NOMO-1 (cell line): ENCODE measurements around the gene NGEF.
"Not testable (repeated sequence)": the region's sequence is repeated elsewhere in the genome, so short reads cannot be mapped to it uniquely, and the experiment has no call there.

Source experiments
- DNase-seq, 2 experiments: peaks; one replicate each; lab custom pipeline; 2025; ENCODE audit not compliant: unreplicated experiment in 2 of 2; lab: John Stamatoyannopoulos, UW

The NGEF gene

DNA sequence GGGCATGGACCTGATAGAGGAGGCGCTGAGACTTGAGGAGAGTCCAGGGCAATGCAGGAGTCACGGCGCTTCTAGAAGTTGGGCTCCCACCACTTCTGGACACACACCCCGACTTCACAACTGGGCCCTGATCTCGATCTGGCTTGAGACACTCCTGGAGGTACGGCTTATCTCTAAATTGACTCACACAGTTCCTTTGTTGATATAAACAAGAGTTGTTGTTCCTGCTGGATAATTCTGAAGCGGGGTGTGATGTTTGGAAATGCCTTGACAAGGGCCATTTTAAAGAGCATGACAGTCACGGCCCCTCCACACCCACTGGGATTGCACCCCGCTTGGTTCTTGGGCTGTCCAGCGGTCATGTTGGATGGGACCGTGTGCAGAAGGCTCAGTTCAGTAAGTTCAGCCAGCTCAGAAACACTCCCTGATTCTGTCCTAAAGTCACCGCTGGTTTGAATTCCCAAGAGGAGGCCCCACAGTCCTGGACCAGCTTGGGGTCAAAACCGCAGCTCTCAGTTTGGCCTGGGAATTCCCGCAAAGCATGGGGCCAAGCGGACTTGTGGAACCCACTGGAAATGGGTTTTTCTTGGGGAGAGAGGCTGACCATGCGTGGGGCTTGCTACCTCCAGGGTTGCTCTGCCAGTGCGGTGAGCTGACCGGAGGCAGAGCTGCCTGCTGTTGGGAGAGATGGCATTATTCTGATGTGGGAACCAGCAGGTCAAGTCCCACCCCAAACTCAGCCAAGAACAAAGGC lies 10.1 kb upstream of the NGEF start:
- no peak for DNase-seq

DNA sequence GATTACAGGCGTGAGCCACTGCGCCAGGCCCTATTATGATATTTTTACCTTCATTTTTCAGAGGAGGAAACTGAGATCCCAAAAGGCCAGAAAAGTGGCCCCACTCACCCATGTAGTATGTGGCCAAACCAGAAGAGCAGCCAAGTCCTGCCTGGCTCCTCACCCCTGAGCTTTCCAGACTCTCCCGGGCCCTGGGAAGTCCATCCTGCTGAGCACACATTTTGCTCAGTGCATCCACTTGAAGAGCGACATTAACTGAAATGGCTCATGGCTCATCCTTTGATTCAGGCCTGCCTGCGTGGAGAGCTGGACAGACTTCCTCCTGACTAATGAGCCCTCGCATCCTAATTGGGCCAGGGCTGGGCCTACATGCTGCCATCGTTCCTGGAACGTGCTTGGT lies 9.5 kb upstream of the NGEF start:
- no peak for DNase-seq

DNA sequence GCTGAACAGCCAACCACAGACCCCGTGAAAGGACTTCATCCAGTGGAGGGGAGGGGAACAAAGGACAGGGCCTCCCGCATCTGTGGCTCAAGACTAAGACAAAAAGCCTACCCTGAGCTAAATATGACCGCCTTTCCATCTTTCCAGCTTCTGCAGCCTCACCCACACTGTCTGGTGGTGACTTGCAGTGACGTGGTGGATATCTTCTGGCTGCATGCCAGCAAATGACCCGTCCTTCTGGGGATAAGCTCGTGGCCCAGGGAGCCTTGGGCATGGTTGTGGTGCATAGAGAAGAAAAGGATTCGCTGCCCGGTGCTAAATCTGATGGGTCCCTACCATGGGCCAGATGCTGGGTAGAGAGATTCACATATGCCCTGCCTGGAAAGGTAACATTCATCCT lies 8.7 kb upstream of the NGEF start:
- DNase-seq, result no peak

- DNase-seq, result no peak
Observed at GRCh38 chr2:233020454-233020853, 7.4 kb upstream of the NGEF start.

DNA sequence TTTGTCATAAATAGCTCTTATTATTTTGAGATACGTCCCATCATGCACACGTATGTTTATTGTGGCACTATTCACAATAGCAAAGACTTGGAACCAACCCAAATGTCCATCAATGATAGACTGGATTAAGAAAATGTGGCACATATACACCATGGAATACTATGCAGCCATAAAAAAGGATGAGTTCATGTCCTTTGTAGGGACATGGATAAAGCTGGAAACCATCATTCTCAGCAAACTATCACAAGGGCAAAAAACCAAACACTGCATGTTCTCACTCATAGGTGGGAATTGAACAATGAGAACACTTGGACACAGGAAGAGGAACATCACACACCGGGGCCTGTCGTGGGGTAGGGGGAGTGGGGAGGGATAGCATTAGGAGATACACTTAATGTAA lies 6.6 kb upstream of the NGEF start:
- DNase-seq, result not testable (repeated sequence)

DNA sequence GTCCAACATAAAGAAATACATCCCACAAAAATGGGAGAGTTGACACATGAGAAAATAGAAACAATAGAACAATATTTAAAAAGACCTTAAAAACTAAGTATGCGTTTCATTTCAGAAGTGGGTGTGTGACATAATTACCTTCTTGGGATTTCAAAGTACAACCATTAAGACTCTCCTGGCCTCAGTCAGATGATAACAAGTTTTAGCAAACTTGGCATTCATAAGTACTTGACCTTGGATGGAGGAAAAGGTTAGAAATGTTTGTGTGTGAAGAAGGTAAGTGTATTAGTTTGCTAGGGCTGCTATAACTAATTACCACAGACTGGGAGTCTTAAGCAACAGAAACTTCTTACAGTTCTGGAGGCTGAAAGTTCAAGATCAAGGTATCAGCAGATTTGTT lies 4.9 kb upstream of the NGEF start:
- no peak for DNase-seq

DNA sequence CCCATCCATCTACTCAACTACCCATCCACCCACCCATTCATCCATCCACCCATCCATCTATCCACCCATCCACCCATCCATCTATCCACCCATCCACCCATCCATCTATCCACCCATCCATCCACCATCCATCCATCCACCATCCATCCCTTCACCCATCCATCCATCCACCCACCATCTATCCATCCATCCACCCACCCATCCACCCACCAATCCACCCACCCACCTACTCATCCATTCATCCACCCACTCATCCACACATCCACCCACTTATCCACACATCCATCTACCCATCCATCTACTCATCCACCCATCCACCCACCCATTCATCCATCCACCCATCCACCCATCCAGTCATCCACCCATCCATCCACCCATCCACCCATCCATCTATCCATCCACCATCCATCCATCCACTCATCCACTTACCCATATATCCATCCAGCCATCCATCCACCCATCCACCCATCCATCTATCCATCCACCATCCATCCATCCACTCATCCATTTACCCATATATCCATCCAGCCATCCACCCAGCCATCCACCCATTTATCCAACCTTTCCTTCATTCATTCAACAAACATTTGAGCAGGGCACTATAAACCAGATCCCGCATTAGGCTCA lies 2.1 kb upstream of the NGEF start:
- no peak for DNase-seq

GRCh38 chr2:233013650-233014049 lies 594 bp upstream of the NGEF start:
- no peak for DNase-seq

DNA sequence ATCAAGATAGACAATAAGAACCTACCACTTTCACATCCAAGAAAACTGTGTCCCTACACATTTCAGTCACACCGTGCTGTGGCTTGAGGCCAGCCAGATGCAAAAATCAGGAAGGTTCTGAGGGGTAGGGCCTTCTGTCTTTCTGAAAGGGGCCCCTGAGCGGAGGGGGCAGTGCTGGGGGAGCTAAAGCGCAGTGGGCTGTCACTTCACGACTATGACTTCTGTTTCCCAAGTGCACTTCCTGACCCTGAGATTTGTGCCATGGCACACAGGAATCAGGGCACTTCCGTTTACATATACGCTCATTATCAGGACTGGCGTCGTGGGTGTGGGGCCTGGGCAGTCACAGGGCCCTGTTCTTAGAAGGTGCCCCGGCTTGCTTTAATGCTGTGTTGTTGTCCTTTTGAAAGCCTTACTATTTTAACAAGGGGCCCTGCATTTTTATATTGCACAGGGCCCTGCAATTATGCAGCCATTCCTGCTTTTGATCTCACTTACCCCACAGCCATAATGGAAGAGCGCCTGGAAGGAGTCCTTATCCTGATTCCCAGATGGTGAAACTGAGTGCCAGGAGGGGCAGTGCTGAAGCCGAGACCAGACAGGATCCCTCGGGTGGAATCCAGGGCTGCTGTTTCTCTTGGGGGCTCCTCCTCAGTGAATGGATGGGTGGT lies 620 bp downstream of the NGEF start:
- DNase-seq, result no peak

- DNase-seq, result no peak
Observed at GRCh38 chr2:233011702-233012131, 1.3 kb downstream of the NGEF start.

DNA sequence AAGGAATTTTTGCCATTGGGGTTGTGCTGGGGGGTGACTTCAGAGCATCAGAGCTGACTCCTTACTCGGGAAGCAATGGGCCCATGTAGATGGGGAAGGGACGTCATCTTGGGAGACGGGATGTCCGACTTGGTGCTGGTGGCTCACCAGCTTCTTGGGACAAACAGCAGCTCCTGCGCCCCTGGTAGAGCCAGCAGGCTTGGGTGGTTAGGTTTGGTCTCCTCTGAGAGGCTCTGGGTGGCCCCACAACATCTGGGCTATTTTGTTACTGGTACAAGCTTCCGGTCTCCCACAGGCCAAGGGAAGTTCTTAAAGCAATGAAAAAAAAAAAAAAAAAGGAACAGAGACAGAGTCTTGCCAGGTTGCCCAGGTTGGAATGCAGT lies 1.8 kb downstream of the NGEF start:
- DNase-seq, result no peak

- no peak for DNase-seq
Observed at GRCh38 chr2:233010569-233011267, 2.3 kb downstream of the NGEF start.

DNA sequence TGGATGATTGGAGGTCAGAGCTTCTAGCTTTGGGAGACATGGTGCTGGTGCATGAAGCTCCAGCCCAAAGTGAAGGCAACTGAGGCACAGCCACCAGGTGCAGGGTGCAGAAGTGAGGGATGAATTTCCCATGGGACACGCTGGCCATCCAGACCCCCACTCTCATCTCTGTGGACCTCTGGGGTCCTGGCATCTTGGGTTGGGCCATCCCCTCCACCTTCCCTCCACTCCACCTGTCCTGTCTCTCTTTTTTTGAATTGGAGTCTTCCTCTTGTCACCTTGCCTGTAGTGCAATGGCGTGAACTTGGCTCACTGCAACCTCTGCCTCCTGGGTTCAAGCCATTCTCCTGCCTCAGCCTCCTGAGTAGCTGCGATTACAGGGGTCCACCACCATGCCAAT lies 3.4 kb downstream of the NGEF start:
- DNase-seq, result no peak

DNA sequence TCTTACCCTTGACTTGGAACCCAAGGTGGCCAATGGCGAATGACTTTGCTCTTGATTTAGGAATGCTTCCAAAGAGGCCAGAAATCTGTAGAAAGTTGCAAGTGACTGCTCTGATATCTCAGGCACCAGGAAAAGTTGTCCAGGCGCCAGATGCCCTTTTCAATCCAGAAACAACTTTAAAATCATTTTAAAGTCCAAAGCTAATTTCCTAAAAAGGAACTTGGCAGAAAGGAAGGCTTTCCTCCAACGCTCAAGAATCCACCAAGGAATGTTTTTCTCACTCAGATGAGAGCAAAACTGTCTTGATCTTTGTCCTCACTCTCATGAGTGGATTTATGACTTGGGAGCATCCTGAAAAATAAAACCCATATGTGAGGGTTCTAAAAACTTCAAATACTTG lies 5.3 kb downstream of the NGEF start:
- DNase-seq, result no peak

DNA sequence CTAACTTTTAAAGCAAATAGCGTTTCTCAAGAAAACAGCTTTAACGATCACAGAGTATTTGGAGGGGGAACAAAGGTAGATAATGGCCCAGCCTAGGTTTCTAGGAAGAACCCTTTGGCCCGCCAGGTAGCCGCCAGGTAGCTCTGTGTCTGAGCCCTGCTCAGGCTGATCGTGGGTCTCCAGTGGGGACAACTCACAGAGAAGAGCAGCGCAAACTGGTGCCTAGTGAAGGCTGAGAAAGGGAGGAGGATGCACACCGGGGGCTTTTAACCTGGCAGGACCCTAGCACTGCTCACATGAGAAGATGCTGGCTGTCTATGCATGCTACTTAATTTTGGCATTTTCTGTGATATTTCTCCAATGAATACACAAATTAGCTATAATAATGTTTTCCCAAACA lies 5.8 kb downstream of the NGEF start:
- no peak for DNase-seq

DNA sequence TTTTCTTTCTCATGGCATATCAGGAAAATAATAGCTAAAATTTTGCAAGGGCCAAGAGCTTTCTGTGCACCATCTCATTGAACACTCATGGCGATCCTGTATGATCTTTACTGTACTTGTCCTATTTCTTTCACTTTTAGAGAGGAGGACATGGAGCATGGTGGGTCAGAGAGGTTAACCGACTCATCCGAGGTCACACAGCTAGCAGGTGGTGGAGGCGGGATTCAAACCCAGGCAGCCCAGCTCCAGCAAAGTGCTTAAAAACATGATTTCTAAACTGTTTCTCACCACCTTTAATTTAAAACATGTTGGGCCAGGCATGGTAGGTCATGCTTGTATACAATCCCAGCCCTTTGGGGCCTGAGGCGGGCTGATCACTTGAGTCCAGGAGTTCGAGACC lies 6.4 kb downstream of the NGEF start:
- DNase-seq, result no peak

DNA sequence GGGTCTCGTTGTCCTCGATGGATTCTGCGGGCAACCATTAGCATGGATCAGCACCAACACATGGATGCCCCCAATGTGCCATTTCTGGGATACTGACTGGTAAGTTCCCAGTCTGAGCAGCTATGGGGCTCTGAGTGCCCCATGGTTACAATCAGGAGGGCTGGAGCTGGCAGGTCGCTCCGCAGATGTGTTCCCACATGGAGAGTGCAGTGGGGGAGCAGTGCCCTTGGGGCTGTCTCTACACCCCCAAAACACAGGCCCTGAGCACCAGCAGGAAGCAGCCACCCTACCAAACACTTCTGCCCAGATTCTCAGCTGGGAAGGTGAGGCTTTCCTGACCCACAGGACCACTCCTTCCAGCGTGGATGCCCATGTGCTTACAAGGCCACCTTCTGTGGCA lies 8.0 kb downstream of the NGEF start:
- DNase-seq, result no peak

DNA sequence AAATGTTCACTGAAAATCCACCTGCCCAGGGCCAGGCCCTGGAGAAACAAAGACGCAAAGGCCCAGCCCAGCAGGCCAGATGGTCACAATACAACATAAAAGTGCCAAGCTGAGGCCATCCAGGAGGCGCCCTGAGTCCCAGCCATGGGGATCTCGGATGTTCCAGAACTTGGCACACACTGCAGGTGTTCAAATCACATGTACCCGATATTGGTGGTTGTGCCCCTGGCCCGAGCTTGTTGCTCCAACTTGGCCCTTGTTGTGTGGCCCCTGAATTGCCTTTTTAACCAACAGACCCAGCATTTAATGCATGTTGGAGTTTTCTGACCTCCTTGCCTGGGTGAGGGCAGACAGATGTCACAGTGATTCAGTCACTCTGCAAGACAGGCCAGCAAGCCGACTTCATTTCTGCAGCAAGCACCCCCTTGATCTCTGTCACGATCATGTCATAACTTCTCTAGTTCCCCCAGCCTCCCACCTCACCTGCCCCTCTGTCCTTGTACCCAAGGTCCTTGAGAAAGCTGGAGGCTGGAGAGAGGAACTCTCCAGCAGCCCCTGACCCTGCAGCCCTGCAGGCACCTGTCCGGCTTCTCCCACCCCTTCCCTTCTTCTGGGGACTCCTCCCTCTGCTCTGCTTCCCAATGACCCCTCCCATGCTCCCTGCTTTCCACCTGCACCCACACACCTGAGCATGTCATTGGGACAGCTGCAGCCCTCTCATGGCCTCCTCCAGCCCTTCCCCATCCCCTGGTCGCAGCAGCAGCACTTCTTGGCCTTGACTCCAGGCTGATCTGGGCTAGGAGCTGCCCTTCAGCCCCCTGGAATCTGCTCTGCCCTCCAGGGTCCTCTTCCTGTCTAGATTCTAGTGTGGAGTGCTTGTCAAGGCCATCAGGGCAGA lies 9.1 kb downstream of the NGEF start:
- no peak for DNase-seq

- no peak for DNase-seq
Observed at GRCh38 chr2:233002829-233003657, 10.0 kb downstream of the NGEF start.
